Measurements from ENCODE around the gene RAPGEFL1.
A peak's percentile ranks its signal among the peaks of the same experiment; 100 is the strongest.
"Not testable (repeated sequence)": the region's sequence is repeated elsewhere in the genome, so short reads cannot be mapped to it uniquely, and the experiment has no call there.

Gene RAPGEFL1

GRCh38 chr17:40203131-40203530 is 25.9 kb downstream of the RAPGEFL1 start:
- Histone ChIP-seq H3K36me3 (ENCODE audit: insufficient read depth, low read length) (no peaks in the 10 kb centered on the region), H3K4me2 (ENCODE audit: insufficient read depth, low read length) (no peak overlapping the region), H3K9ac (ENCODE audit: low read depth, low read length) (no peak overlapping the region), H3K4me1 (ENCODE audit: insufficient read depth, low read length) (peaks cover 3% of the 10 kb centered on the region; the same call in 1 of the 2 replicates), H3K9me3 (ENCODE audit: insufficient read depth, low read length, severe bottlenecking) (no peaks in the 10 kb centered on the region), H3K4me3 (ENCODE audit: low read depth in 1 of 2, low read length in 2 of 2) (no peak overlapping the region), H4K20me1 (ENCODE audit: insufficient read depth, low read length) (no peaks in the 10 kb centered on the region), H3K27ac (ENCODE audit: low read length) (no peak overlapping the region), H3K27me3 (ENCODE audit: insufficient read depth, low read length, poor library complexity) (no peaks in the 10 kb centered on the region), H3K79me2 (ENCODE audit: insufficient read depth, low read length) (no peaks in the 10 kb centered on the region), H2AFZ (ENCODE audit: low read depth, low read length) (no peak overlapping the region)
- TF ChIP-seq CTCF (IDR thresholded peaks at IDR 0.05; ENCODE audit: borderline replicate concordance, extremely low read depth, low read length, poor library complexity, severe bottlenecking) (no peak), EZH2 (IDR thresholded peaks at IDR 0.05; ENCODE audit: borderline replicate concordance, low read depth, low read length, severe bottlenecking) (no peak)
- DNase-seq (no peak), ATAC-seq (ENCODE audit: insufficient read depth, low read depth) (no peak)

GRCh38 chr17:40206193-40206592 is 28.9 kb downstream of the RAPGEFL1 start:
- not testable (repeated sequence) for H3K36me3 ChIP-seq (ENCODE audit: insufficient read depth, low read length); H3K27ac ChIP-seq (ENCODE audit: low read length); DNase-seq; ATAC-seq (ENCODE audit: insufficient read depth, low read depth); H3K9me3 ChIP-seq (ENCODE audit: insufficient read depth, low read length, severe bottlenecking); H3K4me2 ChIP-seq (ENCODE audit: insufficient read depth, low read length); H3K4me3 ChIP-seq (ENCODE audit: low read depth in 1 of 2, low read length in 2 of 2); H3K9ac ChIP-seq (ENCODE audit: low read depth, low read length); H3K4me1 ChIP-seq (ENCODE audit: insufficient read depth, low read length); H3K79me2 ChIP-seq (ENCODE audit: insufficient read depth, low read length); H2AFZ ChIP-seq (ENCODE audit: low read depth, low read length); H4K20me1 ChIP-seq (ENCODE audit: insufficient read depth, low read length); H3K27me3 ChIP-seq (ENCODE audit: insufficient read depth, low read length, poor library complexity)

- Histone ChIP-seq H2AFZ (ENCODE audit: low read depth, low read length) (peak overlapping the region; percentile 1; the same call in 1 of the 2 replicates), H3K27ac (ENCODE audit: low read length) (no peak overlapping the region), H3K4me2 (ENCODE audit: insufficient read depth, low read length) (no peak overlapping the region), H4K20me1 (ENCODE audit: insufficient read depth, low read length) (no peaks in the 10 kb centered on the region), H3K9ac (ENCODE audit: low read depth, low read length) (no peak overlapping the region), H3K9me3 (ENCODE audit: insufficient read depth, low read length, severe bottlenecking) (no peaks in the 10 kb centered on the region), H3K4me1 (ENCODE audit: insufficient read depth, low read length) (no peaks in the 10 kb centered on the region), H3K79me2 (ENCODE audit: insufficient read depth, low read length) (no peaks in the 10 kb centered on the region), H3K36me3 (ENCODE audit: insufficient read depth, low read length) (no peaks in the 10 kb centered on the region), H3K4me3 (ENCODE audit: low read depth in 1 of 2, low read length in 2 of 2) (no peak overlapping the region), H3K27me3 (ENCODE audit: insufficient read depth, low read length, poor library complexity) (no peaks in the 10 kb centered on the region)
- TF ChIP-seq CTCF (IDR thresholded peaks at IDR 0.05; ENCODE audit: borderline replicate concordance, extremely low read depth, low read length, poor library complexity, severe bottlenecking): no peak
- no peak for TF ChIP-seq EZH2 (IDR thresholded peaks at IDR 0.05; ENCODE audit: borderline replicate concordance, low read depth, low read length, severe bottlenecking)
- ATAC-seq (ENCODE audit: insufficient read depth, low read depth) (no peak), DNase-seq (no peak)
These were observed 32.3 kb downstream of the RAPGEFL1 start for GRCh38 chr17:40209404-40210093.

GRCh38 chr17:40213914-40214313 is 36.6 kb downstream of the RAPGEFL1 start:
- not testable (repeated sequence) for DNase-seq; H3K27me3 ChIP-seq (ENCODE audit: insufficient read depth, low read length, poor library complexity); H3K36me3 ChIP-seq (ENCODE audit: insufficient read depth, low read length); H4K20me1 ChIP-seq (ENCODE audit: insufficient read depth, low read length); H3K79me2 ChIP-seq (ENCODE audit: insufficient read depth, low read length); H3K4me3 ChIP-seq (ENCODE audit: low read depth in 1 of 2, low read length in 2 of 2); H2AFZ ChIP-seq (ENCODE audit: low read depth, low read length); H3K4me2 ChIP-seq (ENCODE audit: insufficient read depth, low read length); H3K27ac ChIP-seq (ENCODE audit: low read length); H3K4me1 ChIP-seq (ENCODE audit: insufficient read depth, low read length); ATAC-seq (ENCODE audit: insufficient read depth, low read depth); H3K9me3 ChIP-seq (ENCODE audit: insufficient read depth, low read length, severe bottlenecking); H3K9ac ChIP-seq (ENCODE audit: low read depth, low read length)

All from DND-41 (cell line).